K562 treated with DMSO at 1 percent for 12 hours (cell line): ENCODE data around the gene IPO8. TPM values are rescaled to one million over a fixed set of nuclear protein-coding genes. Genes with fewer than 3 reads are reported as not detected.

Experiments used
- total RNA-seq: library from RNA; unstranded; fragments of 300-600 nt; gene quantifications from 2 replicates; pipeline ENCODE4 v1.2.3, GENCODE V29; 2022; ENCODE audit not compliant: insufficient read depth

Gene IPO8
- total RNA-seq: 6.0 and 20.5 TPM in 2 replicates

GRCh38 chr12:30695199-30696102, at the start of gene IPO8:
Gene IPO8 (minus strand): TSS chr12:30695869. CDS start chr12:30695647, 222 bp downstream.

Other genes starting within 250 kb of the IPO8 start
- gene CAPRIN2, start 59.1 kb upstream of the IPO8 start, total RNA-seq: 5.7 and 13.0 TPM in 2 replicates
- gene TSPAN11, start 230.9 kb upstream of the IPO8 start, total RNA-seq: not detected in 2 replicates